Renal cortex interstitium (tissue), 11 donors: ENCODE data around the gene PDE3B. TPM values are rescaled to one million over a fixed set of nuclear protein-coding genes. Genes with fewer than 3 reads are reported as not detected.
A peak's percentile ranks its signal among the peaks of the same experiment; 100 is the strongest.
"Not testable (repeated sequence)": the region's sequence is repeated elsewhere in the genome, so short reads cannot be mapped to it uniquely, and the experiment has no call there.

ENCODE experiments used
- DNase-seq, 11 donors: peaks; one replicate each; pipeline ENCODE4 v3.0.0-alpha.2; 2013; ENCODE audit warnings: low read depth in 9 of 11, low spot score in 4 of 11; ENCODE audit errors: extremely low read depth in 1 of 11
- polyA plus RNA-seq, 3 donors: library from polyadenylated mRNA; unstranded; fragments of 120-200 nt; gene quantifications; one replicate each; pipeline ENCODE4 v1.2.1, GENCODE V29; 2013; ENCODE audit not compliant: insufficient read length in 3 of 3

The PDE3B gene
- polyA plus RNA-seq, 3 donors = 6.2 to 10.6 (median 10.5) TPM

GRCh38 chr11:14852571-14853177 lies 209.1 kb downstream of the PDE3B start:
- DNase-seq = no peak

DNA sequence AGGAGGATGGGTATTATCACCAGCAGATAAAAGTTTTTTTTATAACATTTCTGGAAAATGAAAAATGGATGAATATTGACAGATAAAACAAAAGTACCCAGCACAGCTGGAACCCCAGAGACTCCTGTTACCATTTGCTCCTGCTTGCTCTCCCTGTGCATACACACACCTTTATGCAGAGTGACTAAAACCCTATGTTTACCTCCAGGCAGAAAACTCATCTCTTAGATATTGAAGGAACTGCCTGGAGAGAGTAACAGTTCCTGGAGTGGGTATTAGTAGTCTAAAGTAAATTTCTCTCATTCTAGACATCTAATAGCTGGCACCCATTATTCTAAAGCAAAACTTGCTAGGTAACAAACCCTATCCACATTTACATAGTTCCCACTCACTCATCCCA lies 210.5 kb downstream of the PDE3B start:
- DNase-seq = no peak

GRCh38 chr11:14855890-14856289 lies 212.3 kb downstream of the PDE3B start:
- no peak for DNase-seq

DNA sequence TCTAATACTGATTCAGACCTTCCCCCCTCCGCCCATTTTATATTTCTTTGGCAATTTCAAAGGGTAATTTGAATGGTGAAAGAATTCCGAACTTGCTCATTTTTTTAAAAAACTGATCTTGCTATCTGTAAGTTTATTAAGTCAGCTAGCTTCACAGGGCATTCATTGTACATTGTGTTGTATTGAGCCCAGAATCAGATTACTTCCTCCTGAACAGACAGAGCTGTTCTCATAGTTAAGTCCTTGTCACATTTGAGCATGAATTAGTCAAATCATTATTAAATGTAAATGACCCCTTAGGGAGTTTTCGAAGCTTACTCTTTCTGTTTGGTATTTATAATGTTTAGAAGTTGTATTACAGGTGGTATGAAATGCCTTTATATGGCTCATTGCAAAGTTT lies 214.0 kb downstream of the PDE3B start:
- DNase-seq = no peak

- DNase-seq = no peak
Observed at GRCh38 chr11:14858404-14858803, 214.8 kb downstream of the PDE3B start.

GRCh38 chr11:14860511-14860910 lies 216.9 kb downstream of the PDE3B start:
- DNase-seq = no peak

GRCh38 chr11:14861680-14862079 lies 218.1 kb downstream of the PDE3B start:
- peak in 1 of 11 donors; percentile 12 for DNase-seq

- DNase-seq = not testable (repeated sequence)
Observed at GRCh38 chr11:14863775-14864174, 220.2 kb downstream of the PDE3B start.

DNA sequence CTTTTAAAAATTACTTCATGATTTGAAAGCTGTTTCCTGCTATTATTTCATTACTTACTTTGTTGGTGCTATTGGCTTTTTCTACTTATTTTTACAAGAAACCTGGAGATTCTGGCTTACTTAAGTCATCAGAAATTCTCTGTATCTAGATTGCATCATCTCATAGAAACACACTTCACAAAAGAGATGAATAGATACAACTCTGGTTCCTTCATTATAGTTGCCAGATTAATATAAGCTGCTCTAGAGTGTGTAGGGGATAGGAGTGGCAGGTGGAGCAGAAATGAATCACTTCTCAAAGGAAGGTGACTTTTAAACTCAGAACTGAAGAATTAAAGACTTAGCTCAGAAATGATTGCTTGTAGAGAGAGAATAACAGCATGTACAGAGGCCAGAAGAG lies 228.4 kb downstream of the PDE3B start:
- no peak for DNase-seq

DNA sequence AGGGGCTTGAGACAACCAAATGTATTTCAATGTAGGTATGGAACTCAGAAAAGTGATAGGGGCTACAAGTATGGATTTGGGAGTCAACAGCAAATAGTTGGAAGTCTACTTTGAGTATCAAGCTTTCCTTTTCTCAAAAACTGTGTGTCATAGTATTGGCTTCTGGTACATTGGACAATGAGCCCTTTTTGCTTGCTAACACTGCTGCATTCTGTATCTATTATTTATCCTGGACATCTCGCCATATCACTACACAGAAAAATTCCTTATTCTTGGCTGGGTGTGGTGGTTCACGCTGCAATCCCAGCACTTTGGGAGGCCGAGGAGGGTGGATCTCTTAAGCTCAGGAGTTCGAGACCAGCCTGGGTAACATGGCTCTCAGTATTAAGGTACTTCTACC lies 230.0 kb downstream of the PDE3B start:
- no peak for DNase-seq

GRCh38 chr11:14875163-14875562 lies 231.6 kb downstream of the PDE3B start:
- no peak for DNase-seq

DNA sequence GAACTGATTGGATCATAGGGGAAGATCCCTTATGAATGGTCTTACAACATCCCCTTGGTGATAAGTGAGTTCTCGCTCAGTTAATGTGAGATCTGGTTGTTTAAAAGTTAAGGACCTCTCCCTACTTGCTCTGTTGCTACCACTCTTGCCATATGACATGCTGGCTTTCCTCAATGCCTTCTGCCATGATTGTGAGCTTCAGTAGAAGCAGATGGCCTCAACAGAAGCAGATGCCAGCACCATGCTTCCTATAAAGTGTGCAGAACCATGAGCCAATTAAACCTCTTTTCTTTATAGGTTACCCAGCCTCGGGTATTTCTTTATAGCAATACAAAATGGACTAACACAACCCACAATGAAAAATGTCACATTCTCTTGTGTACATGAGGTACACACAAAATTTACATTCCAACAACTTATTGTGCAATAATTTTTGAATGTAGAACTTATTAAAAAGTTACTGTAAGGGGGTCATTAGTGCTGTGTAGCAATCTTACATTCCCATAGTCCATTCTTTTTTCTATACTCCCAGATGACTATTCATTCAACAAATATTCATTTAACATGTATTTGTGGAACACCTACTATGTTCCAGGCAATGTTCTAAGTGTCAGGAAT lies 238.1 kb downstream of the PDE3B start:
- DNase-seq = no peak

DNA sequence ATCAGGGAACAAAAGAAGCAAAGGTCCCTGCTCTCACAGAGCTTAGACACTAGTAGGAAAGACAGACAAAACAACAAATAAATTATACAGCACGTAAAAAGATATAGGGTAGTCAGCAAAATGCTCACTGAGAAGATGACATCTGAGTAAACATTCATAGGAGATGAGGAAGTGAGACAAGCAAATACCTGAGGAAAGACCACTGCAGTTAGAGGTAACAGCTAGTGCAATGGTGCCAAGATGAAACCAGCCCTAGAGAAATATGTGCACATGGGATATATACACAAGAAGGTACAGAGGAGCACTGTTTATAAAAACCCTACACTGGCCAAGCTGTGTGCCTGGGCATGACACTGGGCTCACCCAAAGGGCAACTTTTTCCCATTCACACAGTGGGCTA lies 238.6 kb downstream of the PDE3B start:
- no peak for DNase-seq

DNA sequence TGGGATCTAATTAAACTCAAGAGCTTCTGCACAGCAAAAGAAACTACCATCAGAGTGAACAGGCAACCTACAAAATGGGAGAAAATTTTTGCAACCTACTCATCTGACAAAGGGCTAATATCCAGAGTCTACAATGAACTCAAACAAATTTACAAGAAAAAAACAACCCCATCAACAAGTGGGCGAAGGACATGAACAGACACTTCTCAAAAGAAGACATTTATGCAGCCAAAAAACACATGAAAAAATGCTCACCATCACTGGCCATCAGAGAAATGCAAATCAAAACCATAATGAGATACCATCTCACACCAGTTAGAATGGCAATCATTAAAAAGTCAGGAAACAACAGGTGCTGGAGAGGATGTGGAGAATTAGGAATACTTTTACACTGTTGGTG lies 240.1 kb downstream of the PDE3B start:
- not testable (repeated sequence) for DNase-seq

DNA sequence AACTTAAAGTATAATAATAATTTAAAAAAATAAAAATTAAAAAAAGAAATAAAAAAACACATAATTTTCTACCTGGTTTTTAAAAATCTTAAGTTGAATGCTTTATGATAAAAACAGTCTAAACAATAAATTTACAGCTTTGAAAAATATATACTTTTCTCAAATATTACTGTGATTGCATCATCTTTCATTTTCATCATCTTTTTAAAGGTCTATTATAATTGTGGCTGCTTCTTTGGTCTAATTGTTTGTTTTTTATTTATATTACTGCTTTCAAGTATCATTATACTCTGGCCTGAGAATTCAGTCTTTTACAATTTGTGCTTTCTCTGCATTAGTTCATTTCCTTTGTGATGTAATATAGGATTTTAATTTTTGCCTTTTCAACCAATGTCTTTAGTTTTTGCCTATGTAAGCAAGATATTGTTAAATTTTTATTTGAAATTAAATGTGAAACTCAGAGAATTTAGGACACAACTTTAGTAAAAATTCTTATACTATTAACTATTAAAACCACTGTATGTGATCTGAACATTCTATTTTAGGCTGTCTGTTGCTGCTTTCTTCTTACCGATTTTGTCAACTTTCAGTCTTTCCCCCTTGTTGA lies 241.2 kb downstream of the PDE3B start:
- no peak for DNase-seq

DNA sequence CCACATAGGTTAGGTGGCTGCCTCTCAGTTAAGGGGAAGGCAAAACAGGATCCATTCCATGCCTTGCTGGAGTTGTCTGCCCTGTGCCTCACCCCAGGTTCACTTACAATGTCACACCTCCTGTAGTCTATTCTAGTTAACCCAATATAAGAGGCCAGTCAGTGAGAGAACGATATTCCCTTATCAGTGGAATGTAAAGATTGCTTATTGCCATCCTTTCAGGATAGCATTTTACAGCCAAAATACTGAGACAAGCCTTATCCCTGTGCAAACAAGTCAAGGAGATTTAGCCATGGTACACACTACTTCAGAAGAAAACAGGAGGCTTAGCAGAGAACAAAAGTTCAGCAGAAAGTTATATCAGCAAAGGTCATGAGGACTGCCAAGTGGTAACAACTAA lies 242.9 kb downstream of the PDE3B start:
- DNase-seq = no peak

DNA sequence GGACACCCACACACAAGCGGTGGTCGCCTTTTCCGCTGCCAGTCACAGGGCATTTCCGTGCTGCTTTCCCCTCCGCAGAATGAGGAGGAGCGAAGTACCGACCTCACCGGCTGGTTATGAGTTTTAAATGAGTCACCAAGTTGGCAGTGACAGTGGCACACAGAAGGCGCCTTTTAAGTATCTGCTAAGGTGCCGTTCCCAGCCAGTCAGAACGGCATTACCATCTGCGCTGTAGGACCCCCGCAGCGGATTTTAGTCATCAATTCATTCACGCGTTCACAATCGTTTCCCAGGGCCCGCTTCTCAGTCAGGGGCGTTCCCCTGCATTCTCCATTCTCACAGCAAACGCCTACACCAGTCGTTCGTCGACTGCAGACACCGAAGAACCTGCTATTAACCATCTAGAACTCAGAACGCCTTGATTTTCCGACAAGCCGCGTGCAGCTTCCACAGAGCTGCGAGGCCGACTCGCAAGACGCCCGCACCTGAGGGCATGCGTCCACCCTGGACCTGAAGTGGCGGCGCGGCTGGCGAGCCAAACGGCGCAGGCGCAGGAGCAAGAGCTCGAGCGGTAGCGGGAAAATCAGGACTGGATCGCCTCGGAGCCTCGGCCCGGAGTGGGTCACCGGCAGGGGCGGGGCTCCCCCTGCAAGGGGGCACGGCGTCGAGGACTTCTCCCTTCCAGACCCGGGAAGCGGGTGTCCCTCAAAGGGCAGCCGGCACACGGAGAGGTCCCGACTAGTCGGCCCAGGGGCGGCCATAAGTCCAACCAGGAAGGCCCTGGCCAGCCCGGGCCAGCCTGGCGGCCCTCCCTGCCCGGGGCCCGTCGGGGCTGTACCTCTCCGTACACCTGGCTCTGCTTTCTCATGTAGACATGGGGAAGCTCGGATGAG lies 247.8 kb downstream of the PDE3B start:
- peak in 10 of 11 donors; percentile 79 to 88 (median 82) for DNase-seq

DNA sequence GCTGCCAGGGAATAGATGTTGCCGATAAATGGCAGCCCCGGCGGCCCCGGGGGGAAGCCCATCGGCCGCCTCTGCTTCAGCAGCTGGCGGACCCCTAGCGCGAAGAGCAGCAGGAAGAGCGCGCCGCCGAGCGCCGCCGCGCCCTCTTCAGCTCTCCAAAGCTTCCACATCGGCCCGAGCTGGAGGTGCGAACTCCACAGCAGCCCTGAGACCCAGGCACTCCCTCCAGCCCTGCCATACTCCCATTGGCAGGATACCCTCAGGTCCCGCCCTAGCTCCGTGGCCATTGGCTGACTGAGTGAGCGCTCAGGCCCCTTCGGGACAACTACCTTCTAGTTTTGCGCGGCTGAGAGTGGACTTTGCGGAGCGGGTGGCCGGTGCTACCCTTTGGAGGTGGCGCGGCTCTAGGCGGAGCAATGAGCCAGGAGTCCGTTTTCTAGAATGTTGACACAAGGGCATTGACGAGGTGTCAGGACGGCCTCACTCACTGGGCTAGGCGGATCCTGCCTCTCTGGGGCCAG lies 248.5 kb downstream of the PDE3B start, which contains the start of gene CYP2R1:
CYP2R1 (minus strand) TSS at position 196 of the 521 bp plus-strand sequence; CDS start at position 170, 26 bp downstream.
- peak; percentile 80 to 95 (median 88) for DNase-seq

GRCh38 chr11:14892577-14892976 lies 249.0 kb downstream of the PDE3B start:
- no peak for DNase-seq
